Measurements from ENCODE around the gene FAP.

GRCh38 chr2:162198239-162198638 lies 45.0 kb downstream of the FAP start:
- TF ChIP-seq EZH2phosphoT487 (IDR thresholded peaks at IDR 0.05; ENCODE audit: insufficient read depth, low read depth) (no peak), EZH2 (IDR thresholded peaks at IDR 0.05; ENCODE audit: insufficient read depth, poor library complexity, severe bottlenecking) (no peak)

Measured in GM23248 (cell line).